Activated CD4-positive, CD25-positive, alpha-beta regulatory T cell treated with anti-CD3 and anti-CD28 coated beads, Interleukin-2, amount 50 U/mL, for 24 hours (primary cell): ENCODE results near the gene PIP5K1B.

Experiments used
- ATAC-seq, 2 donors: fragments of 150-1000 bp; cut with Tn5 transposase; one replicate each; pipeline ENCODE4 v1.10.0; 2021; ENCODE audit warnings: mild to moderate bottlenecking in 1 of 2, moderate library complexity in 1 of 2

The PIP5K1B gene

GRCh38 chr9:68914751-68915150 is 209.7 kb downstream of the PIP5K1B start:
- ATAC-seq: peak; percentile 57 to 66

GRCh38 chr9:68919661-68920060 is 214.6 kb downstream of the PIP5K1B start:
- no peak for ATAC-seq

- ATAC-seq: no peak
Observed at GRCh38 chr9:68920921-68921320, 215.9 kb downstream of the PIP5K1B start.

GRCh38 chr9:68923480-68923879 is 218.4 kb downstream of the PIP5K1B start:
- no peak for ATAC-seq

GRCh38 chr9:68925175-68925574 is 220.1 kb downstream of the PIP5K1B start:
- ATAC-seq: no peak

GRCh38 chr9:68927165-68927564 is 222.1 kb downstream of the PIP5K1B start:
- ATAC-seq: no peak

GRCh38 chr9:68931821-68932220 is 226.8 kb downstream of the PIP5K1B start:
- no peak for ATAC-seq

- no peak for ATAC-seq
Observed at GRCh38 chr9:68932458-68932857, 227.4 kb downstream of the PIP5K1B start.

- no peak for ATAC-seq
Observed at GRCh38 chr9:68933434-68934328, 228.6 kb downstream of the PIP5K1B start.

GRCh38 chr9:68934329-68934644 is 229.2 kb downstream of the PIP5K1B start:
- ATAC-seq: no peak

- no peak for ATAC-seq
Observed at GRCh38 chr9:68940573-68940972, 235.5 kb downstream of the PIP5K1B start.

GRCh38 chr9:68941780-68942459 is 236.9 kb downstream of the PIP5K1B start:
- ATAC-seq: no peak

GRCh38 chr9:68942790-68943189 is 237.8 kb downstream of the PIP5K1B start:
- ATAC-seq: no peak

GRCh38 chr9:68947015-68947414 is 242.0 kb downstream of the PIP5K1B start:
- ATAC-seq: no peak

GRCh38 chr9:68947842-68948569 is 243.0 kb downstream of the PIP5K1B start:
- peak; percentile 61 to 68 for ATAC-seq

- no peak for ATAC-seq
Observed at GRCh38 chr9:68949271-68950000, 244.4 kb downstream of the PIP5K1B start.

- no peak for ATAC-seq
Observed at GRCh38 chr9:68950188-68950587, 245.1 kb downstream of the PIP5K1B start.

GRCh38 chr9:68950689-68951088 is 245.6 kb downstream of the PIP5K1B start:
- ATAC-seq: no peak

- ATAC-seq: peak in 1 of 2 donors; percentile 62
Observed at GRCh38 chr9:68951879-68952659, 247.0 kb downstream of the PIP5K1B start.

GRCh38 chr9:68953771-68954170 is 248.7 kb downstream of the PIP5K1B start:
- ATAC-seq: no peak

GRCh38 chr9:68955330-68955729 is 250.3 kb downstream of the PIP5K1B start:
- peak; percentile 66 to 76 for ATAC-seq

- no peak for ATAC-seq
Observed at GRCh38 chr9:68957479-68957878, 252.4 kb downstream of the PIP5K1B start.
